ENCODE data around the gene OR11L1.

OR11L1 gene

GRCh38 chr1:247797518-247797917 lies 44.2 kb downstream of the OR11L1 start:
- DNase-seq (ENCODE audit: low spot score) = no peak
